ENCODE data around the gene KCTD6. TPM values are rescaled to one million over a fixed set of nuclear protein-coding genes. Genes with fewer than 3 reads are reported as not detected.

KCTD6 gene
- total RNA-seq, 1 experiment from 2014 or later, result 15.5 TPM

- H3K27me3 Mint-ChIP-seq (ENCODE audit: low read depth), result no peaks in the 10 kb centered on the region; the same call in 1 of the 2 replicates
- DNase-seq (ENCODE audit: low spot score) (no peak), ATAC-seq (no peak)
- POLR2A ChIA-PET, result no interaction called here
- CTCF ChIA-PET, result interaction anchor here (0.6 to 3.9 kb wide), 8 partner anchors 10 to 214 kb away, joined by 3 to 14 read pairs (median 3); partner anchors contain the start of genes HTD2, PXK and RPP14
- TF ChIP-seq ETV6 (CRISPR knock-in tag; IDR thresholded peaks at IDR 0.05) (no peak), TEAD4 (CRISPR knock-in tag; IDR thresholded peaks at IDR 0.05) (no peak), USF1 (CRISPR knock-in tag; IDR thresholded peaks at IDR 0.05) (no peak), AFF4 (CRISPR knock-in tag; IDR thresholded peaks at IDR 0.05; ENCODE audit: borderline replicate concordance) (no peak), USF2 (CRISPR knock-in tag; IDR thresholded peaks at IDR 0.05) (no peak), ZBTB21 (CRISPR knock-in tag; IDR thresholded peaks at IDR 0.05; ENCODE audit: borderline replicate concordance) (no peak), ZNF671 (CRISPR knock-in tag; IDR thresholded peaks at IDR 0.05) (no peak), NFATC4 (CRISPR knock-in tag; IDR thresholded peaks at IDR 0.05) (no peak), KAT7 (CRISPR knock-in tag; IDR thresholded peaks at IDR 0.05; ENCODE audit: borderline replicate concordance) (no peak), ATF1 (CRISPR knock-in tag; IDR thresholded peaks at IDR 0.05) (no peak), CREM (CRISPR knock-in tag; IDR thresholded peaks at IDR 0.05) (no peak), GABPB1 (CRISPR knock-in tag; IDR thresholded peaks at IDR 0.05) (no peak), FOXP1 (CRISPR knock-in tag; IDR thresholded peaks at IDR 0.05; ENCODE audit: borderline replicate concordance) (no peak), GRHL2 (CRISPR knock-in tag; IDR thresholded peaks at IDR 0.05; ENCODE audit: insufficient replicate concordance, severe bottlenecking) (no peak), HMGA2 (CRISPR knock-in tag; IDR thresholded peaks at IDR 0.05) (no peak), PRDM15 (CRISPR knock-in tag; IDR thresholded peaks at IDR 0.05) (no peak)
- H3K9me3 Mint-ChIP-seq, result no peaks in the 10 kb centered on the region
- H3K36me3 Mint-ChIP-seq, result no peaks in the 10 kb centered on the region
- H3K4me3 Mint-ChIP-seq, result no peak overlapping the region
- H3K4me1 Mint-ChIP-seq, result peaks cover 49% of the 10 kb centered on the region
- H3K27ac Mint-ChIP-seq, result 0 out of 2 replicates have a peak overlapping the region, but pooled peaks have one; percentile 32
Observed at GRCh38 chr3:58519668-58520402, 27.9 kb downstream of the KCTD6 start.
